Transverse colon (tissue), 4 donors: ENCODE results near the gene FBLN7.

Experiments
- POLR2A ChIP-seq: fragments of 450-650 bp; IDR thresholded peaks from one replicate; pipeline ENCODE4 v1.6.1; 2016; ENCODE audit warnings: antibody characterized with exemption, mild to moderate bottlenecking, moderate library complexity
- POLR2AphosphoS5 ChIP-seq, 3 donors: sonication (generic); formaldehyde crosslinking; IDR thresholded peaks; one replicate each; pipeline ENCODE4 v1.6.1; 2016; ENCODE audit warnings: antibody characterized with exemption in 3 of 3
- TF ChIP-seq, protein P1 (sequence below), 5 experiments: fragments of 200-600 bp in 3 of 5; fragments of 450-650 bp in 2 of 5; sonication (generic) in 3 of 5; IDR thresholded peaks; 1 replicate in 2 of 5; 2 replicates in 3 of 5; pipeline ENCODE4 v1.5.1; 2016 to 2017; ENCODE audit warnings: antibody characterized with exemption in 5 of 5, inconsistent platforms in 3 of 5, mild to moderate bottlenecking in 2 of 5, moderate library complexity in 1 of 5

DNA sequence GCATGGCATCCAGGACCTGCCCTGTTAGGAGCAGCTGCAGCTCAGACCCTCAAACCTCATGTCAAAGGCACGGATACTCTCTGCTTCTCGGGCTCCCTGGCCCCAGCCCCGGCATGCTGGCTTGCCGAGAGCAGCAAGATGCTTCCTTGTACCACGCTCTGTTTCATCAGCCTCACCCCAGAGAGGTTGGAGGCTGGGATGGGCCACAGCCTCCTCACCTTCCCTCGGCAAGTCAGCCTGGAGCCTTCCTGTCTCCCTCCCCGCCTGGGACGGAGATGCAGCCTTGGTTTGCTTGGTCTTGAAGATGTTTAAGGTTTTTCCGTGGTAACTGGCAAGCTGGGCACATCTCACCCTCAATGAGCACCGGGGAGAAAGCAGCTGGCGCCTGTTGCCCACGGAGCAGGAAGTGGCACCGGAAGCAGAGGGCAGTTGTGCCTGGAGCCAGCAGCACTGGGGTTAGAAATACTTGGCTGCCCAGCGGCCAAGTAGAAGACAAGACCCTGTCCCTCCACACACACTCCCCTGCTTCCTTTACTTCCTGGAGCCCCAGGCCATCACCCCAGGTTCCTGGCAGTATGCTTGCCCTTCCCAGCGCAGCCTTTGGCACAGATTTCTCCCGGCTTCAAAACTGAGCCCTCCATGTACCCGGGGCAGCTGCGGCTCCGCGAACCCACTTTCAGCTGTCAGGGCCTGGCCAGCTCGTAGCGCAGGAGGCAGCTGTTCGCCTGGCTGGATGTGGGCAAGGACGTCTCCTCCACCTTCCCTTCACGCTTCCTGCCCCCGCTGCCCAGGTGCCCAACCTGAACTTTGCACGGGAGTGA is 17.4 kb downstream of the FBLN7 start:
- TF ChIP-seq, protein P1, sequence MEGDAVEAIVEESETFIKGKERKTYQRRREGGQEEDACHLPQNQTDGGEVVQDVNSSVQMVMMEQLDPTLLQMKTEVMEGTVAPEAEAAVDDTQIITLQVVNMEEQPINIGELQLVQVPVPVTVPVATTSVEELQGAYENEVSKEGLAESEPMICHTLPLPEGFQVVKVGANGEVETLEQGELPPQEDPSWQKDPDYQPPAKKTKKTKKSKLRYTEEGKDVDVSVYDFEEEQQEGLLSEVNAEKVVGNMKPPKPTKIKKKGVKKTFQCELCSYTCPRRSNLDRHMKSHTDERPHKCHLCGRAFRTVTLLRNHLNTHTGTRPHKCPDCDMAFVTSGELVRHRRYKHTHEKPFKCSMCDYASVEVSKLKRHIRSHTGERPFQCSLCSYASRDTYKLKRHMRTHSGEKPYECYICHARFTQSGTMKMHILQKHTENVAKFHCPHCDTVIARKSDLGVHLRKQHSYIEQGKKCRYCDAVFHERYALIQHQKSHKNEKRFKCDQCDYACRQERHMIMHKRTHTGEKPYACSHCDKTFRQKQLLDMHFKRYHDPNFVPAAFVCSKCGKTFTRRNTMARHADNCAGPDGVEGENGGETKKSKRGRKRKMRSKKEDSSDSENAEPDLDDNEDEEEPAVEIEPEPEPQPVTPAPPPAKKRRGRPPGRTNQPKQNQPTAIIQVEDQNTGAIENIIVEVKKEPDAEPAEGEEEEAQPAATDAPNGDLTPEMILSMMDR (IDR thresholded peaks at IDR 0.05) = no peak
- TF ChIP-seq POLR2A (no peak), POLR2AphosphoS5 (IDR thresholded peaks at IDR 0.05) (no peak)
